ENCODE data around the gene DHRS4L2. TPM values are rescaled to one million over a fixed set of nuclear protein-coding genes. Genes with fewer than 3 reads are reported as not detected.
"Not testable (repeated sequence)": the region's sequence is repeated elsewhere in the genome, so short reads cannot be mapped to it uniquely, and the experiment has no call there.

The DHRS4L2 gene
- total and polyA plus RNA-seq, 10 of the 15 experiments (the other 5 are each of a cell fraction or from before 2014, with no cell fraction given), result 2.8 to 49.3 (median 21.8) TPM

DNA sequence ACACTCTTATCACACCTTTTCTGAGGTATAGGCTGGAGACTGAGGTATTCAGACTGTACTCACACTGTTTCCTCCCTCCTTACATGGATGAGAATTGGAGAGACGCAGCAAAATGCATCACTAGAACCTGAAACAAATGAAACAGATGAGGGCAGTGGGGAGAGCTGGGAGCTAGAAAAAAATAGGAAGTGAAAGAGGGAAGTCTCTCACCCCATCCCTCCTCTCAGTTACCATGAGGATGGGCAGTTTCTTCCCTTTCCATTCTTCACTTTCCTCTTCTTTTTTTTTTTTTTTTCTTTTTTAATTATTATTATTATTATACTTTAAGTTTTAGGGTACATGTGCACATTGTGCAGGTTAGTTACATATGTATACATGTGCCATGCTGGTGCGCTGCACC lies 12.9 kb downstream of the DHRS4L2 start:
- H3K36me3 ChIP-seq (ENCODE audit: control insufficient read depth in 2 of 2, insufficient read depth in 2 of 2, low read length in 1 of 2); intact Hi-C loops (cut with micrococcal nuclease; ENCODE audit: unreplicated experiment); CTCF ChIA-PET; SMC1A ChIA-PET (ENCODE audit: uncharacterized antibody, unreplicated experiment); H4K20me1 ChIP-seq (ENCODE audit: control insufficient read depth, insufficient read depth); H3K4me3 ChIP-seq; H2AFZ ChIP-seq (ENCODE audit: control insufficient read depth, low read depth, low read length); H3K4me2 ChIP-seq (ENCODE audit: control insufficient read depth, insufficient read depth); H3K79me2 ChIP-seq (ENCODE audit: control insufficient read depth, insufficient read depth, low read length); DNase-seq (ENCODE audit: low read depth, low spot score); H3K4me1 ChIP-seq (ENCODE audit: control insufficient read depth, insufficient read depth, low read length); BruUV-seq (replicated peaks); RAD21 ChIA-PET (ENCODE audit: unreplicated experiment); H3K9me3 ChIP-seq (replicated peaks; ENCODE audit: control insufficient read depth, insufficient read depth, low read length); FAIRE-seq; POLR2A ChIA-PET; H3K27ac ChIP-seq (ENCODE audit: control insufficient read depth, insufficient read depth); H3K9ac ChIP-seq (ENCODE audit: control insufficient read depth, insufficient read depth, low read length); H3K27me3 ChIP-seq (replicated peaks in 1 of 2; ENCODE audit: control insufficient read depth in 2 of 2, insufficient read depth in 2 of 2, low read length in 1 of 2); in situ Hi-C loops (cut with MboI): not testable (repeated sequence)
- WGBS (ENCODE audit: insufficient coverage, insufficient replicate concordance, low lambda C conversion rate, missing lambda C conversion rate), result no CpG with 5 or more reads among the region's 2 CpGs
- ATAC-seq, result peak; percentile 54
- peak; percentile 44; the same call in 1 of the 2 replicates for TF ChIP-seq SPI1 (IDR thresholded peaks at IDR 0.05; ENCODE audit: borderline replicate concordance, insufficient read depth, low read depth, low read length)

DNA sequence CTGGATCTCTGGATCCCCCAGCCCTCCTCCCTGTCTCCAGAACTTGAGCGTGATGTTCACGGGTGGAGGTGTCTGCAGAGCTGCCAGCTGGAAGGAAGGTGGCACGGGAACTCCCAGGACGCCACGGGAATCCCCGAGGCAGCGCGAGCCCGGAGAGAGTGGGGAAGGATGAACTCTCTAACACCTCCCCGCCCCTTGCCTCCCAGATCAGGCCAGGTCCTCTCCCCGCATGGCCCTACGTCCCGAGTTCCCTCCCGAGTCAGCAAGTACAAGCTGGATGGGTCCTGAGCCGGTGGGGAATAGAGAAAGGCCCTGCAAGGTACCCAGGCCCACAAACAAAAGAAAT lies 17.7 kb downstream of the DHRS4L2 start:
- H2AFZ ChIP-seq (ENCODE audit: control insufficient read depth, low read depth, low read length); SMC1A ChIA-PET (ENCODE audit: uncharacterized antibody, unreplicated experiment); H3K9me3 ChIP-seq (replicated peaks; ENCODE audit: control insufficient read depth, insufficient read depth, low read length); CTCF ChIA-PET; H3K4me1 ChIP-seq (ENCODE audit: control insufficient read depth, insufficient read depth, low read length); intact Hi-C loops (cut with micrococcal nuclease; ENCODE audit: unreplicated experiment); in situ Hi-C loops (cut with MboI); FAIRE-seq; H4K20me1 ChIP-seq (ENCODE audit: control insufficient read depth, insufficient read depth); H3K79me2 ChIP-seq (ENCODE audit: control insufficient read depth, insufficient read depth, low read length); H3K4me3 ChIP-seq; H3K4me2 ChIP-seq (ENCODE audit: control insufficient read depth, insufficient read depth); H3K36me3 ChIP-seq (ENCODE audit: control insufficient read depth in 2 of 2, insufficient read depth in 2 of 2, low read length in 1 of 2); RAD21 ChIA-PET (ENCODE audit: unreplicated experiment); H3K27ac ChIP-seq (ENCODE audit: control insufficient read depth, insufficient read depth); BruUV-seq (replicated peaks); H3K27me3 ChIP-seq (replicated peaks in 1 of 2; ENCODE audit: control insufficient read depth in 2 of 2, insufficient read depth in 2 of 2, low read length in 1 of 2); DNase-seq (ENCODE audit: low read depth, low spot score): not testable (repeated sequence)
- POLR2A ChIA-PET, result interaction anchor here (0.6 kb wide), 1 partner anchor 57 kb away, joined by 3 read pairs; no protein-coding TSS in a partner anchor
- no CpG with 5 or more reads among the region's 15 CpGs for WGBS (ENCODE audit: insufficient coverage, insufficient replicate concordance, low lambda C conversion rate, missing lambda C conversion rate)
- ATAC-seq, result peak; percentile 43
- peak overlapping the region; percentile 44; the same call in 1 of the 2 replicates for H3K9ac ChIP-seq (ENCODE audit: control insufficient read depth, insufficient read depth, low read length)
